GM21723 (cell line): ENCODE data around the gene INHBB.
"Not testable (repeated sequence)": the region's sequence is repeated elsewhere in the genome, so short reads cannot be mapped to it uniquely, and the experiment has no call there.

Experiments used
- ATAC-seq: cut with Tn5 transposase; IDR thresholded peaks from one replicate; pipeline ENCODE4 v1.9.1; 2021; ENCODE audit warnings: mild to moderate bottlenecking, moderate library complexity; ENCODE audit not compliant: unreplicated experiment

Gene INHBB

DNA sequence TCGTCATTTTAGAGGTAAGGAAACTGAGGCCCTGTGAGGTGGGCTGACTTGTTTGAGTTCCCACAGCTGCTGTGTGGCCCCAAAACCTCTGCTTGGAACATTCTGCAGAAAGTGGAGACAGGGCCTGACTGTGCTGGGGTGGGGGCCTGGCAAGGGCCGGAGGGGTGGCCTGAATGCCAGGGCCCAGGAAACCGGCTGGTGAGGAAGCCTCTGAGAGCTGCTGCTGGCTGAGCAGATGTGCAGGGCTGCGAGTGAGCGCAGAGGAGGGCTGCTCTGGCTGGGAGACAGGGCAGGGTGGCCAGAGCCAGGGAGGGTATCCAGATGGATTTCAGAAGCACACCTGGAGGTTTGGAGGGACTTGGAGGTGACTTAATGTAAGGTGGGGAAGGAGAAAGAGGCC lies 29.9 kb upstream of the INHBB start:
- no peak for ATAC-seq

DNA sequence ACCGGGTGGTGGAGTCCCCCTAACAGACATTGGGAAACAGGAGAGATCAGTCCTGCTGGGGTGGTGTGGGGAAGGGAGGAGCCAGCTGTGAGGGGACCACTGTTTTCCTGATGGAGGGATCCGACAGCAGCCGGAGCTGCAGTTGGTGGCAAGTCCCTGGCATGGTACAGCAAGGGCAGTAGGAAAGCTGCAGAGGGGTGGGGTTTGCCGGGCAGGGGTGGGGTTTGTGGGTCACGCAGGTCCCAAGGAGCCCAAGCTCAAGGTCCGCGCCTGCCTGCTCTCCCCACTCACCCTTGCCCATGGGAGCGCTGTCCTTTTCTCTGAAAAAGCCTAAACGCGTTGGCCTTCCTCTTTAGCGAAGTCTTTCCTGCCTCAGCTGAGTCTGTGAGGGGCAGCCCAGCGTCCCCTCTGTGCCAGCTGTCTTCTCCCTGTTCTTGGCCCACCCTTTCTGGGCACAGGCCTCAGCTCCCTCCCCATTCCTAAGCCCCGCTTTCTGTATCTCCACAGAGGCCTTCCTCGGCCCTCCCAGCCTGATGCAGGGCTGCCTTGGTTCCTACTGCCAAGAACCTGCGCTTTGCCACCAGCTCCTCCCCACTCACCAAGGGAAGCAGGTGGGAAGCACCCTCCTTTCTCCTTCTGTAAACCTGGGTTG lies 29.3 kb upstream of the INHBB start:
- ATAC-seq: no peak

DNA sequence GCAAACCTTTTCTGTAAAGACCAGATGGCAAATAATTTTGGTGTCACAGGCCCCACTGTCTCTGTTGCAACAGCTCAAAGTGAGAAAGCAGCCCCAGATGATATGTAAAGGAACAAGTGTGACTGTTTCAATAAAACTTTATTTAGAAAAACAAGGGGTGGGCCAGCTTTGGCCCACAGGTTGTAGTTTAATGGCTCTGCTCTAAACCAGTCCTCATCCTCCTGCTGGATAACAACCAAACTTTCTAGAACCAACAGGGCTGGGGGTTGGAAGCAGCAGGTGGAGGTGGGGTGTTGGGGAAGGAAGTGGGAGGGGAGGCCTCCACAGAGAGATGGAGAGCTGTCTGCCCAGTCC lies 28.8 kb upstream of the INHBB start:
- no peak for ATAC-seq

DNA sequence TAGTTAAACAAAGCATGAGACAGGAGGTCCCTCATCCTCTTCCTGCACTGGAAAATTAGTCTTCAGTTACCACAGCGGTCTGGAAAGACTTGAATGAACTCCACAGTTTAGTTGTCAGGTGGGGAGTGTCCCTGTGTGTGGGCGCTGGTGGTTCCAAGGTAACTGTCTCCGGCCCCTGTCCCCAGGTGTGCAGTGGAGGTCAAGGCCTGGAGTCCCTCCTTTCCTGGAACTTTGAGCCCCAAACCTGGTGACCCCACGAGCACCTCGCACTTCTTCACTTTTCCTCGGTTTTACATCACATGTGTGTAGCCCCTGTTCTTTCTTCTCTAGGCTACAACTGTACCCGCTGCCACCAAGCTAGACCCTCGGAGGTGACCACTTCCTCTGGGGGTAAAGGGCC lies 28.0 kb upstream of the INHBB start:
- ATAC-seq: no peak

DNA sequence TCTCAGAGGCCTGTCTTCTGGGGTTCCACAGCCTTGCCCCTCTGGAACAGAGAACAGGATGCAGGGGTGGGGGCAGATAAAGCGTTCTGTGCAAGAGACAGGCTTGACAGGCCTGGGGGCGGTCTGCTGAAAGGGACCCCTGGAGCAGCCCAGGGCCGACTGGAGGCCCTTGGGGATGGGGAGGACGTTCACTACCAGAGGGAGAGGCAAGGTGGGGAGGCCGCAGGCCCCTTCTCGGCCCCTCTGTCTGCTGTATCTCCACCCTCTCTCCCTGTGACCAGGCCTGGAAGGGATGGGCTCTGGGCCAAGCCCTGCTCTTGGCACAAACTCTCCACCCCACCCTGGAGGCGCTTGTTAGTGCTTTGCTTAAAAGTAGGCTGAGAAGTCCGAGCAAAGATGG lies 27.3 kb upstream of the INHBB start:
- no peak for ATAC-seq

DNA sequence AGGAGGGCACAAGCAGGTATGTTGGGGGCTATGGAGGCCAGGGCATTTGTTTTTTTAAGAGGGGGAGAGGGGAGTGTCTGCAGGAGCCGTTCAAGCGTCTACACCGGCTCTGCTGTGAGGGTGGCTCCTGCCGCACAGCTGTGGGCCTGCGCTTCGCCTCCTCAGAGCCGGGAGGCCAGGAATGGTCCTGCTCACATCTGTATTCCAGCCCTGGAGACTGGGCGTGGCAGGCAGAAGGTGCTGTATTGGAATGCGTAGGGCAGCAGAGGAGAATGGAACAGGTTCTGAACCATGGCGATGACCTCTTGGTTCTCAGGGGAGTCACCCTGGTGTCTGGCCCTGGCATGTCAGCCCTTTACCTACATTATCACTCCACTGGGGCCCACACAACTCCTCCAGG lies 26.8 kb upstream of the INHBB start:
- ATAC-seq: no peak

DNA sequence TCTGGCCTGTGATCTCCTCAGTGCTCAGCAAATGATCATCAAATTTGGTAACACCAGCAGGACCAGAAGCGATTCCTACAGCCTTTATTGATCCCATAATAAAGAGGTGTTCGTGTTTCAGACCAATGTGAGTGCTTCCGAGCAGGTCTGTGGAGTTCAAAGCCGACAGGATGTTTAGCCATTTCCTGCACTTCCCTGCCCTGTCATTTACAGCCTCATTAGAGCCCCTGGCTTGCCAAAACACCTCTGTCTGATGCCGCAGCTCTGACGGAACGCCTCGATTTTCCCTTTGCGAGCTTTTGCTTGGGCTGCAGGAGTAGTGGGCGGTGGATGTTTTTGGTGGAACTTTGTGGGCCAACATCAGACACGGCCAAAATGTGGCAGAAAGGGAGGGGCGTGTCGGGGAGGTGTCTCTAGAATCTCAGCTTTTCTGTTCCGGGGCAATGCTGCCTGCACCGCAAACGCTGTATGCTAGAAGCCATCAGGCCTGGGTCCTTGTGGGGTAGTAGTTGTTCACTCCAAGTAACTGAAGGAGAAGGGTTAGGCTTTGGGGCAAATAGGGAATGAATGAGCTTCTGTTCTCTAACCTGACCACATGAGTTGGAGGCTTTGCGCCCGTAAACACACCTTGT lies 26.1 kb upstream of the INHBB start:
- ATAC-seq: no peak

DNA sequence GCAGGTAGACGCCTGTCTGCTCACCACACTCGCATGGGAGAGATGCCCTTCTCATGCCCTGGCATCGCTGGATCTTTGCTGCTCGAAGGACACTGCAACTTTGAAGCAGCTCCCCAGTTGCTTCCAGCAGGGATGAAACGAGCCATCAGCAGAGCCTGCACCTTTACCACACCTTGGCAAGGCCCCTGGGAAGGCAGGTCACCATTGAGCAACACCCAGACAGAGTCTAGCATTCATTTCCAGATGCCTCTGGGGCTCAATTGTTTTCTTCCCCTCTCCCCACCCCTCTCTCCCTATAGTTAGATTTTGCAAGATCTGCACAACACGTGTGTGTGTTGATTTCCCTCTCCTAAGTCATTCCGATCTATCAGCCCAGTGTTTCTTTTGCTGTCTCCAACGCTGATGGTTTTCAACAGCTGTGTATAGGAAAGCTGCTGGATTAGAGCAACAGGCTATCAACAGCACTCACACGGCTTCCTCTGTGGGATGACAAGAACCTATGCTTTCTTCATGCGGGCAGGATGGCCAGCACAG lies 25.6 kb upstream of the INHBB start:
- no peak for ATAC-seq

DNA sequence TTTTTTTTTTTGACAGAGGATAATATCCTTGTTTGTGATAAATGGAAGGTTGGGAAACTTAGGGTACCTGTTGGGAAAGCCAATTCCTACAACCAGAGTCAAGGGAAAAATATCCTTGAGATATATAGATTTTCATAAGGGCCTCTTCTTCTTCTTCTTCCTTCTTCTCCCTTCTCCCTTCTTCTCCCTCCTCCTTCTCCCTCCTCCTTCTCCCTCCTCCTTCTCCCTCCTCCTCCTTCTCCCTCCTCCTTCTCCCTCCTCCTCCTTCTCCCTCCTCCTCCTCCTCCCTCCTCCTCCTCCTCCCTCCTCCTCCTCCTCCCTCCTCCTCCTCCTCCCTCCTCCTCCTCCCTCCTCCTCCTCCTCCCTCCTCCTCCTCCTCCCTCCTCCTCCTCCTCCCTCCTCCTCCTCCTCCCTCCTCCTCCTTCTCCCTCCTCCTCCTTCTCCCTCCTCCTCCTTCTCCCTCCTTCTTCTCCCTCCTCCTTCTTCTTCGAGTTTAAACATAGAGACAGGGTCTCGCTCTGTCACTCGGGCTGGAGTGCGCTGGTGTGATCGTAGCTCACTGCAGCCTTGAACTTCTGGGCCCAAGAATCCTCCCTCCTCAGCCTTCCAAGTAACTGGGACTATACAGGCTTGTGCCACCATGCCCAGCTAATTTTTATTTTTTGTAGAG lies 24.9 kb upstream of the INHBB start:
- ATAC-seq: not testable (repeated sequence)

DNA sequence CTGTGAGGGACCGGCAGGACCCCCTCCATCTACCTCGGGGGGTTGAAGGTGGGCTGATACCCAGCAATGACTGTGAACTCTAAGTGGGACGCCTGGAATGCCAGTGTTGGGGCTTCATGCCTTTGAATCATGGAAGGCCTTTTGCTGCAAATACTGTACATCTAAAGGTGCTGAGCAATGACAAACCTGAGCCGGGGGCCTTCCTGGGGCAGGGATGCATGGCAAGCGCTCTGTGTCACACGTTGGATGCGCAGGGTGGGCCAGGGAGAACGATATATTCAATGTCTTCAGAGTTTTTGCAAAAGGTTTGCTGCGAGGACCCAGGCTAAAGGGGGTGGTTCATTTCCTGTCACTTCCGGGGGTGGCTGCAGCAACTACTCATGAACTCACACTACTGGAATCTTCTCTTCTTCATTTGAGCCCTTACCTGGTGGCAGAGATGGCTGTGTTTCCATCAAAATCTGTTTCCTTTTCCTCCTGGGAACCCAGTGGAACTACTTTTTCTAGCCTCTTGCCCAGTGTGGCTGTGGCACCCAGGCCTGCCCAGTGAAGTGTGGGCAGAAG lies 24.1 kb upstream of the INHBB start:
- ATAC-seq: no peak

DNA sequence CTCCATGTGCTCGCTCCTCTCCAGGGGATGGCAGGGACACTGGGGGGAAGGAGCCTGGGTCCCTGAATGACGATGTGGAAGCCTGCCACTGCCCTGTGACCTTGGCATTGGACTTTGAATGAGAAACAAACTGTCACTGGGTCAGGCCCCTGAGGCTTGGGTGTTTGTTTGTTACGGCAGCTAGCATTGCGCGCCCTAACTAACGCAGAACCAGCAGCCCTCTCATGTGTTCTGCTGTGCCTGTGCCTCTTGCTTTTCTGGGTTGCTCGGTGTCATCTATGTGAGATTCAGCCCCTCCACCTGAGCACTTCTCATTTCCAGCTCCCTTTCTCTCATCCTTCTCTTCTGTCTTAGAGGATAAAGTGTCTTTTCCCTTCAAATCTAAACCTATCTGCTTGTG lies 23.6 kb upstream of the INHBB start:
- no peak for ATAC-seq

DNA sequence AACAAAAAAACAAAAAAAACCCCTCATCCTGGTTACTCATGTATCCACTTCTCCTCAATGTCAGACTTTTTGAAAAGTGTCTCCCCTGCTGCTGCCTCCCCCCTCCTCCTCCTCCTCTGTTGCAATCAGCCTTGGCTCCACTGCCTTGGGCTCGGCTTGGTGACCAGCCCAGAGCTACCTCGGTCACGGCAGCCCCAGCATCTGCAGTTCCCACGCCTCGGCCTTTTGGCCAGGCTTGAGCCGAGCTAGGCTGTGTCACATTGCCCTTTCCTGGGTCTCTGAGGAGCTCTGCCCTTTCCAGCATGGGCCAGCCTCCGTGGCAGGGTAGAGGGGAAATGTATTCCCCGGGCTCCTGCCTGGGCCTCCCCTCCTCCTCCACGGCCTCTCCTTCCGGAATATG lies 22.7 kb upstream of the INHBB start:
- no peak for ATAC-seq

DNA sequence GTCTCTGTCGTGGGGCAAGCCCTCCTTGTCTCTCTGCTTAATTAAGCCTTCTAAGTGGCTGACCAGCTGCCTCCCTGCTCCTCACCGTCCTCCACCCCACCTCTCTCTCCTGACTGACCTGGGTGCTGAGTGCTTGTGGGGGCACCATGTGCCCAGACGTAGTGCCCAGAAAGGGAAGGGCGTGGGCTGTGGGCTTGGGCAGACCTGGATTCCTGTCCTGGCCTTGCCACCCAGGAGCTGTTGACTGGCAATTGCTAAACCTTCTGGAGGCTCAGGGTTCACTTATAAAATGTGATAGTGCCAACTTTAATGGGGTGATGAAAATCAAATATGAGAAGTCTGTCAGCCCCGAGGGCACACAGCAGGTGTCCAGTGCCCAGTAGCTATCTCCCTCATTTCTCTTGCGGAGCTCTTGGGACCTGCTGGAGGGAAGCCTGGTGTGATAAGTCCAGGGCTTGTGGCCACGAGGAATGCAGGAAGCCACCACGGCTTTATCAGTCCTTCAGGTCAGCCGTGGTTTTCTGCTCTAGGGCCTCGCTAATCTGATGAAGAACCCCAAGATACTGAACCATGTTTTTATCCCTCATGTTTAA lies 22.0 kb upstream of the INHBB start:
- ATAC-seq: no peak

DNA sequence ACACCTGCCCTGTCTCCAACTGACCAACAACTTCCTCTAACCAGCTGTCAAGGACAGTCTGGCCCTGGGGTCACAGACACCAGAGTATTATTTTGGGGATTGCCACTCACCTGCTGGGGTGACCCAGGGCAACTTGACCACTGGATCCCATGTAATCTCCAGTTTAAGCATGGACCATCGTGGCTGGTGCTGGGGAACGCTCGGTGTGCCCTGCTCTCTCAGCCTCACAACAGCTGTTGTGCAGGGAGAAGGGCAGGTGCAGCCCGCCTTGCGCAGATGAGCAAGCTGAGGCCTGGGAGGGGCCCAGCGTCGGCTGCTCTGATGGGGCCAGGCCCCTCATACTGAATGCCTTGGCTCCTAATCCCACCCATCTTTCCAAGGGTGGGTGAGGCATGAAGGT lies 21.0 kb upstream of the INHBB start:
- ATAC-seq: no peak

DNA sequence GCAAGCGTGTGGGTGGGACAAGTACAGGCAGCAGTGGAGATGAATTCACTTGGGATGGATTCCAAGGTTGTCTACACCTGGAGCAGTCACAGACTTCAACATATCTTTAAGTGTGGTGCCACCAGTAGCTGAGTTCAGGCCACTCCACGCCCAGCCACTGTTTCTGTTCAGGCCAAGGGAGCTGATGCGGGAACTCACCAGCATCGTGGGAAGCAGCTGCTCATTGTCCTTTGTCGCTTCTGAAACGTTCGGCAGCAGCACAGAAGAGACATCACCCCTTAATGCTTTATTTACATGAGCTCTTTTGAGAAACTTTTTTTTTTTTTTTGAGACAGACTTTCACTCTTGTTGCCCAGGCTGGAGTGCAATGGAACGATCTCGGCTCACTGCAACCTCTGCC lies 19.9 kb upstream of the INHBB start:
- no peak for ATAC-seq

DNA sequence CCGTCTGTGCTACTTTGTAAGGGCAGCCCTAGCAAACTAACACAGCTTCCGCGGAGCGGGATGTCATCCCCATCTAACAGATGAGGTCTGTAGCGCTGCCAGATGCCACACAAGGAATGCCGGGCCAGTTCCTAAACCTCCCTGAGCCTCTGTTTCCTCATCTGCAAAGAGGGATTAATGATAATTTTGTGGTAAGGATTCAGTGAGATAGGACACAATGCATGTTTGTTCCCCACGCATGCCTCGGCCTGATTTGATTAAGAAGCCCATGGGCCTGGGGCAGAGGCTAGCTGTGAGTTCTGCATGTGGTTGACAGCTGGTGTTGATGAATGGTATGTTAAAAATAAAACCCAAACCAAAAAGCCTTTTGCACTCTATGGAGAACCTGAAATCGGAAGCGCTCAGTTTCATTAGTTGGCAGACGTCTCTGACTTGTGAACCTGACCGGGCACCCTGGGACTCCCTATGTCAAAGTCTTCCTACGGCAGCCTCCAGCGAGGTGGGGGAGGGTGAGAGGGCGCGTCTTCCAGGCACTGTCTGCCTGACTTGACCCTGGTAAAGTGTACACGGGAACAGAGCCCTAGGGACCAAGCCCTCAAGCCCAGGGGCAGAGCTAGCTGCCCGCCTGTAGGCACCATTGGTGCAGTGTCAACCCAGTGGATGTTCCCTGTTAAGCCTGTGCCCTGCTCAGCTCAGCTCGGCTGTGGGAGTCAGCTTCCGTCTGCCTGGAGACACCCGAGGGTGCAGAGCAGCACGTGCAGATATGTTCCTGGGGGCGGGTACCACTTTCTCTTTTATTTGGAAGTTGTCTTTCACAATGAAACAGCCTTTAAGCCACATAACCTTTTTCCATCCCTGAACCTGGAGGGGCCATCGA lies 14.8 kb upstream of the INHBB start:
- no peak for ATAC-seq

DNA sequence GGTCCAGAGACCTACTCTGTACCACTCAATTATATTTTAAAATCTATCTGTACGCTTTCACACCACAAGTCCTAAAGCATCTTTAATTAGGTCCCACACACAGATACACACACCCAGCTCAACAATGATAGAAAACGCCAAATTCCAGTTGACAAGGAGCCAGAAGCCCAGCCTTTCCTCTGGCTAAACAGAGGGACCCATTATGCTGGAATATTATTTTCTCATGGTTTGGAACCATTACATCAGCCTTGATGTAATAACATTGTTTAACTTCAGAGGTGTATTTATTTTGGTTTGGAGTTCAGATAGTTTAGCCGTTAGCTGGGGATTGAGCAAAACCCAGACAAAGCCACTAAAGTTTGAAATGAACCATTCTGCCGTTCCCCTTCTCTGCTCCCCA lies 14.0 kb upstream of the INHBB start:
- ATAC-seq: no peak

DNA sequence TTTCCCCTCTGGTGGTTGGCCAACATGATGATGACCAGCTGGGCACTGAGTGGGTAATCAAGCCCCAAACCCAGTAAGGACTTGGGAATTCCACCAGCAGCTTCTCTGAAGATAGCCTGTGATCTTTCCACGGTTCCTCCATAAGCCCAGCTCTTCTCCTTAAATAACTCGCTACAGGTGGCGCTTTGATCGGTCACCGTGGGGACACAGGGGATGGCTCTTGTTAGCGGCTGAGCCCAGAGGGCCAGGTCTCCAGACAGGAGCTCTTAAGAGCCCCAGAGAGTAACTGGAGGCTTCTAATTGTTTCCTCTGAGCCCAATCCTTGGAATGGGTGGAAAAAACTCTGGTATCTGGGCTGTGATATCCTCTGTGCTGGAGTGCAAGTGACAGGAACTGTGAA lies 13.6 kb upstream of the INHBB start:
- ATAC-seq: no peak

DNA sequence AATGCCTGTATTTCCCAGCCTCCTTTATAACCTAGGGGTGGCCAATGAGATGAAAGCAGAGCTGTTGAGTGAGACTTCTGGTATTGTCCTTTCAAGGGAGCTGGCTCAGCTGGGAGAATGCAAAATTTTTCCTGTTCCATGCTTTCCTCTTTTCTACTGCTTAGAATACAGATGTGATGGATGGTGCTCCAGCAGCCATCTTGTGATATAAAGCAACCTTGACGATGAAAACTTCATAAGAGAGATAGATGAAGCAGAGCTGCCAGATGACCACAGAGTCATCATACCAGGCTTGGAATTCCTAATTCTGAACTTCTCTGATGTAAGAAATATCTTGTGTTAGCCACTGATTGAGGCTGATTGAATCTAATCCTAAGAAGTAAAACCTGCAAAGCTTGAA lies 11.9 kb upstream of the INHBB start:
- ATAC-seq: no peak

DNA sequence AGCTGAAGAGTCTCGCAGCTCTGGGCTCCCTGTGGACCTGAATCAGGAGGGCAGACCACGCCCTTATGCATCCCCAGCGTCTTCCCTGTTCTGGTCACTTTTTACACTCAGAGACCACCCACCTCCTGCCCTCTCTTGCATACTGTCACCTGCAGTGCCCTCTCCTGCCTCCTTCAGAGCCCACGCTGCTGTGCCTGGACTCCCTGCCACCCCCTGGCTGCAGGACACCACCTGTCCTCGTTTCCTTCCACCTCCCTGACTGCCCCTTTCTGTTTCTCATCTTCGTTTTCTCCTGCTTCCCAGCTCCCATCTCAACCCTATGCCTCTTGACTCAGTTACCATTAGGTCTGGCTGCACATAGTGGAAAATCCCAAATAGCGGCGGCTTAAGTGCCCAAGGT lies 9.2 kb upstream of the INHBB start:
- ATAC-seq: no peak

DNA sequence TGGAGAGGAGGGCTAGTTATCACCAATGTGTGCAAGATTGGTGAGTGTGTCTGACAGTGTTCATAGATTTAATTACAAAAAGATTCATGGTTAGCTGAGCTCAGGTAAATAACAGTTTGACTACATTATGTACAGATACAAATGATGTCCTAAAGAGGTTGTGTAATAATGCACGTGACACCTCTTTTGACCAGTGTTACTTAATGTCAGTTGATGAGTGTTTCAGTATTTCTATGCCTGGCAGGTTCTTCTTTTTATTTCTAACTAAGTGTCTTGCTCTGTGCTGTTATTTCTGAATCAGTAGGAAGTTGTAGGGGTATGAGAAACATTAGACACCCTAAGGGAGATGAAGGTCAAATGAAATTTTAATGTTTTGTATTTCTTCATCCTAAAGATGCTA lies 7.9 kb upstream of the INHBB start:
- no peak for ATAC-seq
